ENCODE measurements around the gene CFB. TPM values are rescaled to one million over a fixed set of nuclear protein-coding genes. Genes with fewer than 3 reads are reported as not detected.
A peak's percentile ranks its signal among the peaks of the same experiment; 100 is the strongest.

The CFB gene
- total and polyA plus RNA-seq, 9 of the 15 experiments (the other 6 are each of a cell fraction or from before 2014, with no cell fraction given) = 0.08 to 0.91 (median 0.22) TPM; not detected in 4

GRCh38 chr6:31971993-31972708, 26.3 kb downstream of the CFB start, which contains the start of gene DXO (continued):
- TF ChIP-seq LEF1 (IDR thresholded peaks at IDR 0.05) (peak; percentile 8; the same call in 1 of the 2 replicates), HDAC3 (IDR thresholded peaks at IDR 0.05; ENCODE audit: borderline replicate concordance, partially characterized antibody) (peak; percentile 52), FOSL1 (tag; conservative IDR thresholded peaks at IDR 0.05) (peak; percentile 82), RERE (CRISPR knock-in tag; IDR thresholded peaks at IDR 0.05; ENCODE audit: borderline replicate concordance) (no peak), MTA1 (IDR thresholded peaks at IDR 0.05; ENCODE audit: borderline replicate concordance) (peak; percentile 99), ZBED1 (IDR thresholded peaks at IDR 0.05) (no peak), TEAD2 (tag; IDR thresholded peaks at IDR 0.05) (peak; percentile 86; the same call in 1 of the 2 replicates), ARID4B (CRISPR knock-in tag; IDR thresholded peaks at IDR 0.05) (peak; percentile 99), RBFOX2 (IDR thresholded peaks at IDR 0.05; ENCODE audit: low read depth, low read length) (peak; percentile 97), MBD1 (CRISPR knock-in tag; IDR thresholded peaks at IDR 0.05) (no peak), USF2 (CRISPR knock-in tag; IDR thresholded peaks at IDR 0.05) (no peak), ZNF263 (CRISPR knock-in tag; IDR thresholded peaks at IDR 0.05; ENCODE audit: borderline replicate concordance) (no peak), ARID2 (IDR thresholded peaks at IDR 0.05) (no peak), ZNF668 (CRISPR knock-in tag; IDR thresholded peaks at IDR 0.05) (0 out of 2 replicates have a peak, but pooled peaks have one; percentile 65), TRIM28 (IDR thresholded peaks at IDR 0.05) (peak; percentile 63; the same call in 1 of the 2 replicates), MTF1 (CRISPR knock-in tag; IDR thresholded peaks at IDR 0.05; ENCODE audit: borderline replicate concordance) (no peak)
